HG03175 (cell line): ENCODE measurements around the gene ASH1L.
"Not testable (repeated sequence)": the region's sequence is repeated elsewhere in the genome, so short reads cannot be mapped to it uniquely, and the experiment has no call there.

Source experiments
- ATAC-seq: cut with Tn5 transposase; IDR thresholded peaks from one replicate; pipeline ENCODE4 v1.9.1; 2021; ENCODE audit warnings: mild to moderate bottlenecking, moderate library complexity; ENCODE audit not compliant: unreplicated experiment

ASH1L gene

DNA sequence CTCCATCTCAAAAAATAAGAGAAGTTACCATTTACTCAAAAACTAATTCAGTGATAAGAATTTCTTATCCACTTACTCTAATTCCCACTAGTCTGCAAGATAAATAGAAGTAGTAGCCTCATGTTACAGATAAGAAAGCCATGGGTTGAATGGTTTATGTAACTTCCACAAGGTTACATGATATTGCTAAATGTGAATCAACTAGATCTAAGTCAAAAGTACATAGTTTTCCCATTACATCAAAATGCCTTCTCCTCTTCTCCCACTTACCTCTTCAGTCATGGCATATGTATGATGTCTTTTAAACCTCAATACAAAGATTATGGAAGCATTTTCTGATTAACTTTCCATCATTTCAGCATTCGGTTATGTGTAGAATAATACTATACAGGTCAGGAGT, 108.5 kb downstream of the ASH1L start:
- ATAC-seq = no peak

- no peak for ATAC-seq
Observed at GRCh38 chr1:155453141-155453540, 109.5 kb downstream of the ASH1L start.

- ATAC-seq = no peak
Observed at GRCh38 chr1:155451199-155451598, 111.4 kb downstream of the ASH1L start.

- ATAC-seq = not testable (repeated sequence)
Observed at GRCh38 chr1:155442431-155442830, 120.2 kb downstream of the ASH1L start.

DNA sequence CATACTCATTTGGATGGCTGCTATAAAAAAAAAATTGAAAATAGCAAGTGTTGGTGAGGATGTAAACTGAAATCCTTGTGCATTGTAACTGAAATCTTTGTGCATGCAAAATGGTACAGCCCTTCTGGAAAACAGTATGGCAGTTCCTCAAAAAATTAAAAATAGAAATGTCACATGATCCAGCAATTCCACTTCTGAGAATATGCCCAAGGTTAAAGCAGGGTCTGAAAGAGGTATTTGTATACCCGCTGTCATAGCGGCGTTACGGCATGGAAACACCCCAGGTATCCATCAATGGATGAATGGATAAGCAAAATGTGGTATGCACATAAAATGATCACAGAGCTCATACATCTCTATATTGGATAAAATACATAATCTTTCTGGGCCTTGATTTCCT, 125.2 kb downstream of the ASH1L start:
- no peak for ATAC-seq

DNA sequence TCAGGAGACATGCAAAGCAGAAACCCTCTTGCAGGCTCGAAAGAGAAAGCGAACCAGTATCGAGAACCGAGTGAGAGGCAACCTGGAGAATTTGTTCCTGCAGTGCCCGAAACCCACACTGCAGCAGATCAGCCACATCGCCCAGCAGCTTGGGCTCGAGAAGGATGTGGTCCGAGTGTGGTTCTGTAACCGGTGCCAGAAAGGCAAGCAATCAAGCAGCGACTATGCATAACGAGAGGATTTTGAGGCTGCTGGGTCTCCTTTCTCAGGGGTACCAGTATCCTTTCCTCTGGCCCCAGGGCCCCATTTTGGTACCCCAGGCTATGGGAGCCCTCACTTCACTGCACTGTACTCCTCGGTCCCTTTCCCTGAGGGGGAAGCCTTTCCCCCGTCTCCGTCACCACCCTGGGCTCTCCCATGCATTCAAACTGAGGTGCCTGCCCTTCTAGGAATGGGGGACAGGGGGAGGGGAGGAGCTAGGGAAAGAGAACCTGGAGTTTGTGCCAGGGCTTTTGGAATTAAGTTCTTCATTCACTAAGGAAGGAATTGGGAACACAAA, 128.7 kb downstream of the ASH1L start:
- not testable (repeated sequence) for ATAC-seq

DNA sequence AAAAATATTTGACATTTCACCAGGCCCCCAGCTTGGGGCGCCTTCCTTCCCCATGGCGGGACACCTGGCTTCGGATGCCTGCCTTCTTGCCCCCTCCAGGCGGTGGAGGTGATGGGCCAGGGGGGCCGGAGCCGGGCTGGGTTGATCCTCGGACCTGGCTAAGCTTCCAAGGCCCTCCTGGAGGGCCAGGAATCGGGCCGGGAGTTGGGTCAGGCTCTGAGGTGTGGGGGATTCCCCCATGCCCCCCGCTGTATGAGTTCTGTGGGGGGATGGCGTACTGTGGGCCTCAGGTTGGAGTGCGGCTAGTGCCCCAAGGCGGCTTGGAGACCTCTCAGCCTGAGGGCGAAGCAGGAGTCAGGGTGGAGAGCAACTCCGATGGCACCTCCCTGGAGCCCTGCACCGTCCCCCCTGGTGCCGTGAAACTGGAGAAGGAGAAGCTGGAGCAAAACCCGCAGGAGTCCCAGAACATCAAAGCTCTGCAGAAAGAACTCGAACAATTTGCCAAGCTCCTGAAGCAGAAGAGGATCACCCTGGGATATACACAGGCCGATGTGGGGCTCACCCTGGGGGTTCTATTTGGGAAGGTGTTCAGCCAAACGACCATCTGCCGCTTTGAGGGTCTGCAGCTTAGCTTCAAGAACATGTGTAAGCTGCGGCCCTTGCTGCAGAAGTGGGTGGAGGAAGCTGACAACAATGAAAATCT, 129.3 kb downstream of the ASH1L start:
- not testable (repeated sequence) for ATAC-seq

GRCh38 chr1:155424091-155424490, 138.5 kb downstream of the ASH1L start:
- no peak for ATAC-seq

GRCh38 chr1:155420788-155421187, 141.8 kb downstream of the ASH1L start:
- ATAC-seq = no peak

GRCh38 chr1:155411840-155412239, 150.8 kb downstream of the ASH1L start:
- not testable (repeated sequence) for ATAC-seq

- ATAC-seq = no peak
Observed at GRCh38 chr1:155410931-155411330, 151.7 kb downstream of the ASH1L start.

- ATAC-seq = no peak
Observed at GRCh38 chr1:155396874-155397476, 165.6 kb downstream of the ASH1L start.

GRCh38 chr1:155392898-155393411, 169.6 kb downstream of the ASH1L start:
- no peak for ATAC-seq

GRCh38 chr1:155389826-155390225, 172.8 kb downstream of the ASH1L start:
- ATAC-seq = no peak

DNA sequence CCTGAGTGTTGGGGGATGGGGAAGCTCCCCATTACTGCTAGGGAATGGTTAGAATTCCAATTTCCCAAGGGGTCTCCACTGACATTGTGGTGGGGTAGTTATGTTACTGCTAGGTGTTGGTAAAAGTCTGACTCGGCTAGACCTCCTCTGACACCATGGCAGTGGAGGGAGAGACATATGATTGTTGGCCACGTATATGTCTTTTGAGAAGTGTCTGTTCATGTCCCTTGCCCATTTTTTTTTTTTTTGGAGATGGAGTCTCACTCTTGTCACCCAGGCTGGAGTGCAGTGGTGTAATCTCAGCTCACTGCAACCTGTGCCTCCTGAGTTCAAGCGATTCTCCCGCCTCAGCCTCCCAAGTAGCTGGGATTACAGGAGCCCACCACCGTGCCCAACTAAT, 176.8 kb downstream of the ASH1L start:
- ATAC-seq = not testable (repeated sequence)

DNA sequence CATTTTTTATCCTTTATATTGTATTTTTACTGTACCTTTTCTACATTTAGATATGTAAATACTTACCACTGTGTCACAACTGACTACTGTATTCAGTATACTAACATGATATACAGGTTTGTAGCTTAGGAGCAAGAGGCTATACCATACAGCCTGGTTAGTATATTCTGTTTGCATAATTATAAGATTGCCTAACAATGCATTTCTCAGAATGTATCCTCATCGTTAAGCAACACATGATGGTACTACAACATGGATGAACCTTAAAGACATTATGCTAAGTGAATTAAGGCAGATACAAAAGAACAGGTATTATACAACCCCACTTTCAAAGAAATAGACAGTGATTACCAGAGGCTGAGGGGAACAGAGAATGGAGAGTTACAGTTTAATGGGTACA, 179.2 kb downstream of the ASH1L start:
- ATAC-seq = no peak

- no peak for ATAC-seq
Observed at GRCh38 chr1:155379631-155380090, 182.9 kb downstream of the ASH1L start.

DNA sequence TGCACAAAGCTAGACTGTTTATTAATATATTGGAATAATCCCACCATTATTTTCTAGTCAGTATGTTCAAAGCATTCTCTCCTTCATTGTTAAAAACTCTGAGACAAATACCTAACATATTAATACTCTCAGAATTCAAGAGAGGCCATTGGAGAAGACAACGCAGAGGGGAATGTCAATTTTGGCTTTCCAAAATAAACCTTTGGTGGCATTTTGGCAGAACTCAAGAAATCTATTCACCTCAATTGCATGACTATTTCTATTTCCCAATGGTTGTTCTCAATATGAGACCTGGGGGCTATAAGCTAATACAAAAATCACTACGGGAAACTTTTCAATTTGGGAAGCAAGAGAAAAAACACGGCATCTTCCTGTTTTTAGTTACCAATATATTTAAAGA, 183.4 kb downstream of the ASH1L start:
- ATAC-seq = no peak

DNA sequence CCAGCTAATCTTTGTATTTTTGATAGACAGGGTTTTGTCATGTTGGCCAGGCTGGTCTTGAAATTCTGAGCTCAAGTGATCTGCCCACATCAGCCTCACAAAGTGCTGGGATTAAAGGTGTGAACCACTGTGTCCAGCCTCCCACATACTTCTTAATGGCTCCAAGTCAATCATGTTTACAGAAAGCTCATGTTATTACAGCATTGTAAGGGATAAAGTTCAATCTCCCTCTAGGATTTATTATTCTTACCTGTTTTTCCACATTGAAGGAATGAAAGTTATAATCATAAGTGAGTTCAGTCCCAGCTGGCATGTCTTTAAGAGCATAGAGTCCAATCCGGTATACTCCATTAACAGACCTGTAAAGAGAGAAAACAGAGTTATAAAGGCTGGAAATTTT, 202.6 kb downstream of the ASH1L start:
- no peak for ATAC-seq

- ATAC-seq = no peak
Observed at GRCh38 chr1:155352631-155353030, 210.0 kb downstream of the ASH1L start.

DNA sequence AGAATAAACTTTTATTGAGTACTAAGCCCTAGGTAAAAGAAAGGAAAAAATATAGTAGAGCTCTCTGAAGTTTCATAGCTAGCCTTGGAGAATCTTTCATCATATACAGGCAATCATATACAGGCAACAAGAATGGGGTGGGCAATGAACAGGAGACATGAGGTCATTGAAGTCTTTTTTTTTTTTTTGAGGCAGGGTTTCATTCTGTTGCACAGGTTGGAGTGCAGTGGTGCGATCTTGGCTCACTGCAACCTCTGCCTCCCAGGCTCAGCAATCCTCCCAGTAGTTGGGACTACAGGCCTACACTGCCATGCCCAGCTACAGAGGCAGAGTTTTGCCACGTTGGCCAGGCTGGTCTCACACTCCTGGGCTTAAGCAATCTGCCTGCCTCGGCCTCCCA, 219.8 kb downstream of the ASH1L start:
- no peak for ATAC-seq

DNA sequence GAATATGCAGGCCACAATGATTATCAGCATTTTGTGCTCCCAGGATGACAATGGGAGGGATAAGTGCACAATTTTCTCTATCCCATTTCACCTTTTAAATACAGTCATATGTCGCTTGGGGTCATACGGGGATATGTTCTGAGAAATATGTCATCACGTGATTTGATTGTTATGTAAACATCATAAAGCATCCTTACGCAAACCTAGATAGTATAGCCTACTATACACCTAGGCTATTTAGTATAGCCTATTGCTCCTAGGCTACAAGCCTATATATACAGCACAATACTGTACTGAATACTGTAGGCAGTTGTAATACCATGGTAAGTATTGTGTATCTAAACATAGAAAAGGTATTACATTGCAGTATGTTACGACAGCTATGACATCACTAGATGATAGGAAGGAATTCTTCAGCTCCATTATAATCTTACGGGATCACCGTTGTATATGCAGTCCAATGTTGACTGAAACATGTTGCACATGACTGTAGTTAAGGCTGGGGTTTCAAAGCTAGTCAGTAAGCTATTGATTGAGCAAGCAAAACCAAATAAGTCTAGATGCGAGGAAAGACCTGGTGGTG, 223.0 kb downstream of the ASH1L start:
- ATAC-seq = no peak
